GM23338 (cell line): ENCODE results near the gene OXGR1. TPM values are rescaled to one million over a fixed set of nuclear protein-coding genes. Genes with fewer than 3 reads are reported as not detected.
A peak's percentile ranks its signal among the peaks of the same experiment; 100 is the strongest.

Experiments
- ATAC-seq: fragments of 200-7000 bp; cut with Tn5 transposase; 3 replicates; pipeline ENCODE4 v1.9.1; 2020
- DNase-seq: peaks from one replicate; pipeline ENCODE4 v3.0.0-alpha.2; 2015; ENCODE audit warnings: low spot score
- H2AFZ ChIP-seq: fragments of 200-600 bp; sonication (generic); 2 replicates; pipeline ENCODE4 v1.8.0; 2016; ENCODE audit warnings: antibody characterized with exemption, mild to moderate bottlenecking, moderate library complexity
- H3F3A ChIP-seq: fragments of 200-600 bp; sonication (generic); replicated peaks from 2 replicates; pipeline ENCODE4 v1.8.0; 2017; ENCODE audit warnings: antibody characterized with exemption, mixed run types, low read depth
- H3K27ac ChIP-seq: fragments of 200-600 bp; sonication (generic); 2 replicates; pipeline ENCODE4 v1.6.1; 2016; ENCODE audit warnings: low read depth
- H3K27me3 ChIP-seq: fragments of 200-600 bp; sonication (generic); 2 replicates; pipeline ENCODE4 v1.8.0; 2016; ENCODE audit warnings: mild to moderate bottlenecking, mixed run types, moderate library complexity; ENCODE audit not compliant: insufficient read depth
- H3K36me3 ChIP-seq: fragments of 200-600 bp; sonication (generic); 2 replicates; pipeline ENCODE4 v1.8.0; 2016; ENCODE audit warnings: mild to moderate bottlenecking; ENCODE audit not compliant: insufficient read depth
- H3K4me1 ChIP-seq: fragments of 200-600 bp; sonication (generic); 2 replicates; pipeline ENCODE4 v1.8.0; 2016; ENCODE audit warnings: mild to moderate bottlenecking, moderate library complexity; ENCODE audit not compliant: insufficient read depth
- H3K4me2 ChIP-seq: fragments of 200-600 bp; sonication (generic); 2 replicates; pipeline ENCODE4 v1.7.1; 2017; ENCODE audit warnings: mixed run types
- H3K4me3 ChIP-seq: fragments of 200-600 bp; sonication (generic); 2 replicates; pipeline ENCODE4 v1.6.1; 2016; ENCODE audit warnings: mixed run types
- H3K79me2 ChIP-seq: fragments of 200-600 bp; sonication (generic); replicated peaks from 2 replicates; pipeline ENCODE4 v1.8.0; 2017; ENCODE audit warnings: mild to moderate bottlenecking; ENCODE audit not compliant: insufficient read depth
- H3K9me2 ChIP-seq: fragments of 200-600 bp; sonication (generic); 2 replicates; pipeline ENCODE4 v1.8.0; 2017; ENCODE audit not compliant: insufficient read depth
- H4K20me1 ChIP-seq: fragments of 200-600 bp; sonication (generic); replicated peaks from 2 replicates; pipeline ENCODE4 v1.8.0; 2017; ENCODE audit warnings: mild to moderate bottlenecking; ENCODE audit not compliant: insufficient read depth
- H3K27ac Mint-ChIP-seq: 2 replicates; pipeline ENCODE4 v1.8.0; 2020; ENCODE audit warnings: inconsistent platforms, mild to moderate bottlenecking, moderate library complexity, mixed read lengths
- H3K27me3 Mint-ChIP-seq: 3 replicates; pipeline ENCODE4 v1.8.0; 2022; ENCODE audit warnings: low read depth, mild to moderate bottlenecking, moderate library complexity, mixed read lengths, inconsistent platforms; ENCODE audit not compliant: insufficient read depth, poor library complexity
- H3K36me3 Mint-ChIP-seq: 3 replicates; pipeline ENCODE4 v1.8.0; 2021; ENCODE audit warnings: low read depth, mild to moderate bottlenecking, inconsistent platforms, moderate library complexity, mixed read lengths
- H3K4me1 Mint-ChIP-seq: 3 replicates; pipeline ENCODE4 v1.8.0; 2020; ENCODE audit warnings: mild to moderate bottlenecking, inconsistent platforms, mixed read lengths
- H3K4me3 Mint-ChIP-seq: 3 replicates; pipeline ENCODE4 v1.8.0; 2021; ENCODE audit warnings: moderate library complexity, mild to moderate bottlenecking, inconsistent platforms, mixed read lengths
- H3K9me3 Mint-ChIP-seq: 3 replicates; pipeline ENCODE4 v1.8.0; 2020; ENCODE audit warnings: moderate library complexity, mild to moderate bottlenecking, inconsistent platforms, mixed read lengths
- CREB1 ChIP-seq: fragments of 250-450 bp; sonication (Bioruptor Pico); IDR thresholded peaks from 2 replicates; pipeline ENCODE4 v1.5.0; 2020; ENCODE audit warnings: low read depth, mild to moderate bottlenecking, moderate library complexity
- EZH2phosphoT487 ChIP-seq: fragments of 200-600 bp; sonication (generic); IDR thresholded peaks from one replicate; pipeline ENCODE4 v1.8.1; 2018; ENCODE audit warnings: antibody characterized with exemption; ENCODE audit not compliant: unreplicated experiment
- JUNB ChIP-seq: IDR thresholded peaks from one replicate; pipeline ENCODE4 v1.6.1; 2016; ENCODE audit warnings: antibody characterized with exemption; ENCODE audit not compliant: unreplicated experiment
- NANOG ChIP-seq: IDR thresholded peaks from 2 replicates; pipeline ENCODE4 v1.6.1; 2016; ENCODE audit warnings: antibody characterized with exemption, borderline replicate concordance
- POLR2AphosphoS5 ChIP-seq: IDR thresholded peaks from 2 replicates; pipeline ENCODE4 v1.6.1; 2016; ENCODE audit warnings: antibody characterized with exemption, low read depth
- REST ChIP-seq: IDR thresholded peaks from one replicate; pipeline ENCODE4 v1.6.1; 2018; ENCODE audit warnings: antibody characterized with exemption; ENCODE audit not compliant: unreplicated experiment
- STAT1 ChIP-seq: IDR thresholded peaks from one replicate; pipeline ENCODE4 v1.6.1; 2016; ENCODE audit warnings: antibody characterized with exemption; ENCODE audit not compliant: unreplicated experiment
- ZNF114 ChIP-seq: fragments of 250-450 bp; sonication (Bioruptor Pico); IDR thresholded peaks from 2 replicates; pipeline ENCODE4 v1.5.0; 2020; ENCODE audit warnings: mild to moderate bottlenecking, moderate library complexity
- ZNF331 ChIP-seq: fragments of 250-450 bp; sonication (Bioruptor Pico); IDR thresholded peaks from 2 replicates; pipeline ENCODE4 v1.5.0; 2020; ENCODE audit warnings: low read depth, mild to moderate bottlenecking, moderate library complexity
- polyA plus RNA-seq: library from polyadenylated mRNA; unstranded; fragments of >200 nt; fragmentation: Nextera tagmentation; extraction: Ambion mirVana; gene quantifications from 2 replicates; pipeline ENCODE4 v1.2.1, GENCODE V29; 2016
- total RNA-seq: library from RNA; depleted of rRNA; stranded (reverse); fragments of >200 nt; shearing (Covaris generic); gene quantifications from 2 replicates; pipeline ENCODE4 v1.2.3, GENCODE V29; 2014
- TF ChIP-seq, protein P1 (sequence below), 2 experiments: fragments of 200-600 bp in 1 of 2; sonication (generic) in 1 of 2; conservative IDR thresholded peaks; 2 replicates each; pipeline versions ENCODE4 v1.5.1 to v1.6.1; 2016 to 2017; ENCODE audit warnings: antibody characterized with exemption in 2 of 2, low read depth in 2 of 2, mild to moderate bottlenecking in 2 of 2, moderate library complexity in 1 of 2

OXGR1 gene
- total and polyA plus RNA-seq, 2 experiments from 2014 or later: 0.29 to 0.80 TPM

DNA sequence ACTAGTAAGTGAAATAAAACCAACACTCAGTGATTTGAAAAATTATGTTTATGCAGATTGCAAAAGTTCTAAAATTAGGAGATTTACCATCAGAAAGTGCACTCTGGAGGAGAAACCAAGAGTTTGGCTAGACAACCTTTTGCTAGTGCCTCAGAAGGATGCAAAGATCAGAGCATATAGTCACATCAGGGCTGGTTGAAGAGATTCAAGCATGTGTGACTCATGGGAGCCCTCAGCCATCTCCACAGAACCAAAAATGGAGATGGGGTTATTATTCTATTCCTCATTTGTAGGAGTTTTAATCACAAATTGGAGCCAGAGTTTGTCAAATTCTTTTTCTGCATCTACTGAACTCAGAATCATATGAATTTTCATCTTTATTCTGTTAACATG lies 32.9 kb upstream of the OXGR1 start:
- Mint-ChIP-seq H3K4me1 (no peaks in the 10 kb centered on the region; the same call in 2 of the 3 replicates), H3K36me3 (no peaks in the 10 kb centered on the region), H3K27me3 (no peaks in the 10 kb centered on the region), H3K27ac (no peak overlapping the region), H3K9me3 (no peaks in the 10 kb centered on the region; the same call in 2 of the 3 replicates), H3K4me3 (no peak overlapping the region)
- Histone ChIP-seq H3K79me2 (no peaks in the 10 kb centered on the region), H3K4me2 (no peak overlapping the region), H4K20me1 (no peaks in the 10 kb centered on the region), H3K27me3 (no peaks in the 10 kb centered on the region), H3K4me3 (no peak overlapping the region), H3K4me1 (no peaks in the 10 kb centered on the region), H3K9me2 (no peaks in the 10 kb centered on the region), H2AFZ (peak overlapping the region; percentile 35; the same call in 1 of the 2 replicates), H3F3A (no peaks in the 10 kb centered on the region), H3K36me3 (no peaks in the 10 kb centered on the region), H3K27ac (no peak overlapping the region)
- DNase-seq (no peak), ATAC-seq (no peak)
- TF ChIP-seq REST: no peak
- no peak for TF ChIP-seq STAT1
- TF ChIP-seq NANOG: no peak
- TF ChIP-seq EZH2phosphoT487: no peak
- TF ChIP-seq ZNF114 (CRISPR knock-in tag): no peak
- TF ChIP-seq POLR2AphosphoS5: no peak

DNA sequence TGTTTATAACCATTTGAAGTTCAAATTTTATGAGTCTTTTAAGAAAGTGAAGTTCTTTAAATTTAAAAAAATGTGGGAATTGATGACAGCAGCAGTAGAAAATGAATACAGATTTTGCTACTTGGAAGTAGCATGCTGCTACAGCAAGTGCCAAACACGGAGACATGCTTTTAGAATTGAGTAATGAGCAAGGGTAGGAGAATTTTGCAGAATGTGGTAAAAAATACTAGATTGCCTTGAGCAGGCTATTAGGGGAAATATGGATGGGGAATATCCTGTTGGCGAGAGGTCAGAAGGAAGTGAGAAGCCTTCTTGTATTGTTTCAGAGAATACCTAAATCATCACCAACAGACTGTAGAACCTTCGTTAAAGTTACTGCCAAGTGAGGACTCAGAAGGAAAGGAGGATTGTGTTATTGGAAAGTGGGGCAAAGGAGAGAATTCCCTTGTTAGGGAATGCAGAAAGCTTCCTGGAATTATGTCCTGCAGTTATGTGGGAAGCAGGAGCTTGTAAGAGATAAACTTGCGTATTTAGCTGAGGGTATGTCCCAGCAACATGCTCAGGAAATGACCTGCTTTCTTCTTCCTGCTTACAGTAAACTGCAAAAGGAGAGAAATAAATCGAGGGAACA lies 32.4 kb upstream of the OXGR1 start:
- Histone ChIP-seq H2AFZ (peak overlapping the region; percentile 35; the same call in 1 of the 2 replicates), H3K27ac (no peak overlapping the region), H3K4me3 (no peak overlapping the region), H3K4me1 (no peaks in the 10 kb centered on the region), H3K27me3 (no peaks in the 10 kb centered on the region), H3K4me2 (no peak overlapping the region), H4K20me1 (no peaks in the 10 kb centered on the region), H3K36me3 (no peaks in the 10 kb centered on the region), H3K79me2 (no peaks in the 10 kb centered on the region), H3F3A (no peaks in the 10 kb centered on the region), H3K9me2 (no peaks in the 10 kb centered on the region)
- H3K9me3 Mint-ChIP-seq: no peaks in the 10 kb centered on the region; the same call in 2 of the 3 replicates
- no peak overlapping the region for H3K4me3 Mint-ChIP-seq
- no peaks in the 10 kb centered on the region for H3K27me3 Mint-ChIP-seq
- H3K36me3 Mint-ChIP-seq: no peaks in the 10 kb centered on the region
- ATAC-seq: no peak
- H3K27ac Mint-ChIP-seq: no peak overlapping the region
- DNase-seq: no peak
- H3K4me1 Mint-ChIP-seq: no peaks in the 10 kb centered on the region; the same call in 2 of the 3 replicates
- TF ChIP-seq ZNF331 (CRISPR knock-in tag): no peak
- TF ChIP-seq JUNB: no peak
- TF ChIP-seq, protein P1, sequence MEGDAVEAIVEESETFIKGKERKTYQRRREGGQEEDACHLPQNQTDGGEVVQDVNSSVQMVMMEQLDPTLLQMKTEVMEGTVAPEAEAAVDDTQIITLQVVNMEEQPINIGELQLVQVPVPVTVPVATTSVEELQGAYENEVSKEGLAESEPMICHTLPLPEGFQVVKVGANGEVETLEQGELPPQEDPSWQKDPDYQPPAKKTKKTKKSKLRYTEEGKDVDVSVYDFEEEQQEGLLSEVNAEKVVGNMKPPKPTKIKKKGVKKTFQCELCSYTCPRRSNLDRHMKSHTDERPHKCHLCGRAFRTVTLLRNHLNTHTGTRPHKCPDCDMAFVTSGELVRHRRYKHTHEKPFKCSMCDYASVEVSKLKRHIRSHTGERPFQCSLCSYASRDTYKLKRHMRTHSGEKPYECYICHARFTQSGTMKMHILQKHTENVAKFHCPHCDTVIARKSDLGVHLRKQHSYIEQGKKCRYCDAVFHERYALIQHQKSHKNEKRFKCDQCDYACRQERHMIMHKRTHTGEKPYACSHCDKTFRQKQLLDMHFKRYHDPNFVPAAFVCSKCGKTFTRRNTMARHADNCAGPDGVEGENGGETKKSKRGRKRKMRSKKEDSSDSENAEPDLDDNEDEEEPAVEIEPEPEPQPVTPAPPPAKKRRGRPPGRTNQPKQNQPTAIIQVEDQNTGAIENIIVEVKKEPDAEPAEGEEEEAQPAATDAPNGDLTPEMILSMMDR (conservative IDR thresholded peaks at IDR 0.05; ENCODE audit: low read depth in 2 of 2): no peak
- TF ChIP-seq REST: no peak
- no peak for TF ChIP-seq CREB1 (CRISPR knock-in tag)
